GM23338 (cell line): ENCODE measurements around the gene CGA. TPM values are rescaled to one million over a fixed set of nuclear protein-coding genes. Genes with fewer than 3 reads are reported as not detected.

Experiments
- ATAC-seq: fragments of 200-7000 bp; cut with Tn5 transposase; 3 replicates; pipeline ENCODE4 v1.9.1; 2020
- DNase-seq: peaks from one replicate; pipeline ENCODE4 v3.0.0-alpha.2; 2015; ENCODE audit warnings: low spot score
- H2AFZ ChIP-seq: fragments of 200-600 bp; sonication (generic); 2 replicates; pipeline ENCODE4 v1.8.0; 2016; ENCODE audit warnings: antibody characterized with exemption, mild to moderate bottlenecking, moderate library complexity
- H3F3A ChIP-seq: fragments of 200-600 bp; sonication (generic); replicated peaks from 2 replicates; pipeline ENCODE4 v1.8.0; 2017; ENCODE audit warnings: antibody characterized with exemption, mixed run types, low read depth
- H3K27ac ChIP-seq: fragments of 200-600 bp; sonication (generic); 2 replicates; pipeline ENCODE4 v1.6.1; 2016; ENCODE audit warnings: low read depth
- H3K27me3 ChIP-seq: fragments of 200-600 bp; sonication (generic); 2 replicates; pipeline ENCODE4 v1.8.0; 2016; ENCODE audit warnings: mild to moderate bottlenecking, mixed run types, moderate library complexity; ENCODE audit not compliant: insufficient read depth
- H3K36me3 ChIP-seq: fragments of 200-600 bp; sonication (generic); 2 replicates; pipeline ENCODE4 v1.8.0; 2016; ENCODE audit warnings: mild to moderate bottlenecking; ENCODE audit not compliant: insufficient read depth
- H3K4me1 ChIP-seq: fragments of 200-600 bp; sonication (generic); 2 replicates; pipeline ENCODE4 v1.8.0; 2016; ENCODE audit warnings: mild to moderate bottlenecking, moderate library complexity; ENCODE audit not compliant: insufficient read depth
- H3K4me2 ChIP-seq: fragments of 200-600 bp; sonication (generic); 2 replicates; pipeline ENCODE4 v1.7.1; 2017; ENCODE audit warnings: mixed run types
- H3K4me3 ChIP-seq: fragments of 200-600 bp; sonication (generic); 2 replicates; pipeline ENCODE4 v1.6.1; 2016; ENCODE audit warnings: mixed run types
- H3K79me2 ChIP-seq: fragments of 200-600 bp; sonication (generic); replicated peaks from 2 replicates; pipeline ENCODE4 v1.8.0; 2017; ENCODE audit warnings: mild to moderate bottlenecking; ENCODE audit not compliant: insufficient read depth
- H3K9me2 ChIP-seq: fragments of 200-600 bp; sonication (generic); 2 replicates; pipeline ENCODE4 v1.8.0; 2017; ENCODE audit not compliant: insufficient read depth
- H4K20me1 ChIP-seq: fragments of 200-600 bp; sonication (generic); replicated peaks from 2 replicates; pipeline ENCODE4 v1.8.0; 2017; ENCODE audit warnings: mild to moderate bottlenecking; ENCODE audit not compliant: insufficient read depth
- H3K27ac Mint-ChIP-seq: 2 replicates; pipeline ENCODE4 v1.8.0; 2020; ENCODE audit warnings: inconsistent platforms, mild to moderate bottlenecking, moderate library complexity, mixed read lengths
- H3K27me3 Mint-ChIP-seq: 3 replicates; pipeline ENCODE4 v1.8.0; 2022; ENCODE audit warnings: low read depth, mild to moderate bottlenecking, moderate library complexity, mixed read lengths, inconsistent platforms; ENCODE audit not compliant: insufficient read depth, poor library complexity
- H3K36me3 Mint-ChIP-seq: 3 replicates; pipeline ENCODE4 v1.8.0; 2021; ENCODE audit warnings: low read depth, mild to moderate bottlenecking, inconsistent platforms, moderate library complexity, mixed read lengths
- H3K4me1 Mint-ChIP-seq: 3 replicates; pipeline ENCODE4 v1.8.0; 2020; ENCODE audit warnings: mild to moderate bottlenecking, inconsistent platforms, mixed read lengths
- H3K4me3 Mint-ChIP-seq: 3 replicates; pipeline ENCODE4 v1.8.0; 2021; ENCODE audit warnings: moderate library complexity, mild to moderate bottlenecking, inconsistent platforms, mixed read lengths
- H3K9me3 Mint-ChIP-seq: 3 replicates; pipeline ENCODE4 v1.8.0; 2020; ENCODE audit warnings: moderate library complexity, mild to moderate bottlenecking, inconsistent platforms, mixed read lengths
- CREB1 ChIP-seq: fragments of 250-450 bp; sonication (Bioruptor Pico); IDR thresholded peaks from 2 replicates; pipeline ENCODE4 v1.5.0; 2020; ENCODE audit warnings: low read depth, mild to moderate bottlenecking, moderate library complexity
- ETS1 ChIP-seq: IDR thresholded peaks from 2 replicates; pipeline ENCODE4 v1.6.1; 2016; ENCODE audit warnings: antibody characterized with exemption
- EZH2 ChIP-seq: fragments of 200-600 bp; sonication (generic); IDR thresholded peaks from one replicate; pipeline ENCODE4 v1.8.0; 2017; ENCODE audit warnings: antibody characterized with exemption, mild to moderate bottlenecking, low read depth; ENCODE audit not compliant: unreplicated experiment
- EZH2phosphoT487 ChIP-seq: fragments of 200-600 bp; sonication (generic); IDR thresholded peaks from one replicate; pipeline ENCODE4 v1.8.1; 2018; ENCODE audit warnings: antibody characterized with exemption; ENCODE audit not compliant: unreplicated experiment
- JUNB ChIP-seq: IDR thresholded peaks from one replicate; pipeline ENCODE4 v1.6.1; 2016; ENCODE audit warnings: antibody characterized with exemption; ENCODE audit not compliant: unreplicated experiment
- NANOG ChIP-seq: IDR thresholded peaks from 2 replicates; pipeline ENCODE4 v1.6.1; 2016; ENCODE audit warnings: antibody characterized with exemption, borderline replicate concordance
- POLR2AphosphoS5 ChIP-seq: IDR thresholded peaks from 2 replicates; pipeline ENCODE4 v1.6.1; 2016; ENCODE audit warnings: antibody characterized with exemption, low read depth
- STAT1 ChIP-seq: IDR thresholded peaks from one replicate; pipeline ENCODE4 v1.6.1; 2016; ENCODE audit warnings: antibody characterized with exemption; ENCODE audit not compliant: unreplicated experiment
- ZNF114 ChIP-seq: fragments of 250-450 bp; sonication (Bioruptor Pico); IDR thresholded peaks from 2 replicates; pipeline ENCODE4 v1.5.0; 2020; ENCODE audit warnings: mild to moderate bottlenecking, moderate library complexity
- ZNF331 ChIP-seq: fragments of 250-450 bp; sonication (Bioruptor Pico); IDR thresholded peaks from 2 replicates; pipeline ENCODE4 v1.5.0; 2020; ENCODE audit warnings: low read depth, mild to moderate bottlenecking, moderate library complexity
- polyA plus RNA-seq: library from polyadenylated mRNA; unstranded; fragments of >200 nt; fragmentation: Nextera tagmentation; extraction: Ambion mirVana; gene quantifications from 2 replicates; pipeline ENCODE4 v1.2.1, GENCODE V29; 2016
- total RNA-seq: library from RNA; depleted of rRNA; stranded (reverse); fragments of >200 nt; shearing (Covaris generic); gene quantifications from 2 replicates; pipeline ENCODE4 v1.2.3, GENCODE V29; 2014
- TF ChIP-seq, protein P1 (sequence below): fragments of 250-450 bp; sonication (Bioruptor Pico); IDR thresholded peaks from 2 replicates; pipeline ENCODE4 v1.5.0; 2020; ENCODE audit warnings: mild to moderate bottlenecking, moderate library complexity
- TF ChIP-seq, protein P2 (sequence below), 2 experiments: fragments of 200-600 bp in 1 of 2; sonication (generic) in 1 of 2; conservative IDR thresholded peaks; 2 replicates each; pipeline versions ENCODE4 v1.5.1 to v1.6.1; 2016 to 2017; ENCODE audit warnings: antibody characterized with exemption in 2 of 2, low read depth in 2 of 2, mild to moderate bottlenecking in 2 of 2, moderate library complexity in 1 of 2
- TF ChIP-seq, protein P3 (sequence below): IDR thresholded peaks from one replicate; pipeline ENCODE4 v1.6.1; 2018; ENCODE audit warnings: antibody characterized with exemption; ENCODE audit not compliant: unreplicated experiment

Gene CGA
- total and polyA plus RNA-seq, 2 experiments from 2014 or later = not detected

DNA sequence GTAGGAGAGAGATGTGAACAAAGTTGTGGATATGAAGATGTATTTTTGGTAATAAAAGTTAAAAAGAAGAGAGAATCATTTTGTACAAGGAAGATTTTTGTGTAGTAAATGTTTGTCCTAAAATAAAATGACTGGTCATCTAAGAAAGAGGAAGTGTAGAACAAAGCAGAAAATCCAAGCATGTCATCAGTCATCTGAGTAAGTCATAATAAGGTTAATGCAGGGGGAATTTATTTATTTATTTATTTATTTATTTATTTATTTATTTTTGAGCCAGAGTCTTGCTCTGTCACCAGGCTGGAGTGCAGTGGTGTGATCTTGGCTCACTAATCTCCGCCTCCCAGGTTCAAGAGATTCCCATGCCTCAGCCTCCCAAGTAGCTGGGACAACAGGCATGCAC is 15.7 kb upstream of the CGA start:
- peaks cover 12% of the 10 kb centered on the region for H3K4me1 ChIP-seq
- ATAC-seq (no peak), DNase-seq (no peak)
- Mint-ChIP-seq H3K36me3 (no peaks in the 10 kb centered on the region), H3K9me3 (no peaks in the 10 kb centered on the region), H3K4me1 (peaks cover 15% of the 10 kb centered on the region), H3K27ac (no peak overlapping the region), H3K27me3 (no peaks in the 10 kb centered on the region), H3K4me3 (no peak overlapping the region)
- H3F3A ChIP-seq = no peaks in the 10 kb centered on the region
- no peak overlapping the region for H3K27ac ChIP-seq
- no peak overlapping the region for H2AFZ ChIP-seq
- H3K27me3 ChIP-seq = no peaks in the 10 kb centered on the region
- H3K36me3 ChIP-seq = no peaks in the 10 kb centered on the region
- no peak overlapping the region for H3K4me3 ChIP-seq
- H3K79me2 ChIP-seq = no peaks in the 10 kb centered on the region
- H3K4me2 ChIP-seq = no peak overlapping the region
- H3K9me2 ChIP-seq = no peaks in the 10 kb centered on the region
- TF ChIP-seq STAT1 (no peak), ZNF114 (CRISPR knock-in tag) (no peak), POLR2AphosphoS5 (no peak), ETS1 (no peak), NANOG (no peak), JUNB (no peak), ZNF331 (CRISPR knock-in tag) (no peak), EZH2 (no peak), EZH2phosphoT487 (no peak), CREB1 (CRISPR knock-in tag) (no peak)
- TF ChIP-seq, protein P1, sequence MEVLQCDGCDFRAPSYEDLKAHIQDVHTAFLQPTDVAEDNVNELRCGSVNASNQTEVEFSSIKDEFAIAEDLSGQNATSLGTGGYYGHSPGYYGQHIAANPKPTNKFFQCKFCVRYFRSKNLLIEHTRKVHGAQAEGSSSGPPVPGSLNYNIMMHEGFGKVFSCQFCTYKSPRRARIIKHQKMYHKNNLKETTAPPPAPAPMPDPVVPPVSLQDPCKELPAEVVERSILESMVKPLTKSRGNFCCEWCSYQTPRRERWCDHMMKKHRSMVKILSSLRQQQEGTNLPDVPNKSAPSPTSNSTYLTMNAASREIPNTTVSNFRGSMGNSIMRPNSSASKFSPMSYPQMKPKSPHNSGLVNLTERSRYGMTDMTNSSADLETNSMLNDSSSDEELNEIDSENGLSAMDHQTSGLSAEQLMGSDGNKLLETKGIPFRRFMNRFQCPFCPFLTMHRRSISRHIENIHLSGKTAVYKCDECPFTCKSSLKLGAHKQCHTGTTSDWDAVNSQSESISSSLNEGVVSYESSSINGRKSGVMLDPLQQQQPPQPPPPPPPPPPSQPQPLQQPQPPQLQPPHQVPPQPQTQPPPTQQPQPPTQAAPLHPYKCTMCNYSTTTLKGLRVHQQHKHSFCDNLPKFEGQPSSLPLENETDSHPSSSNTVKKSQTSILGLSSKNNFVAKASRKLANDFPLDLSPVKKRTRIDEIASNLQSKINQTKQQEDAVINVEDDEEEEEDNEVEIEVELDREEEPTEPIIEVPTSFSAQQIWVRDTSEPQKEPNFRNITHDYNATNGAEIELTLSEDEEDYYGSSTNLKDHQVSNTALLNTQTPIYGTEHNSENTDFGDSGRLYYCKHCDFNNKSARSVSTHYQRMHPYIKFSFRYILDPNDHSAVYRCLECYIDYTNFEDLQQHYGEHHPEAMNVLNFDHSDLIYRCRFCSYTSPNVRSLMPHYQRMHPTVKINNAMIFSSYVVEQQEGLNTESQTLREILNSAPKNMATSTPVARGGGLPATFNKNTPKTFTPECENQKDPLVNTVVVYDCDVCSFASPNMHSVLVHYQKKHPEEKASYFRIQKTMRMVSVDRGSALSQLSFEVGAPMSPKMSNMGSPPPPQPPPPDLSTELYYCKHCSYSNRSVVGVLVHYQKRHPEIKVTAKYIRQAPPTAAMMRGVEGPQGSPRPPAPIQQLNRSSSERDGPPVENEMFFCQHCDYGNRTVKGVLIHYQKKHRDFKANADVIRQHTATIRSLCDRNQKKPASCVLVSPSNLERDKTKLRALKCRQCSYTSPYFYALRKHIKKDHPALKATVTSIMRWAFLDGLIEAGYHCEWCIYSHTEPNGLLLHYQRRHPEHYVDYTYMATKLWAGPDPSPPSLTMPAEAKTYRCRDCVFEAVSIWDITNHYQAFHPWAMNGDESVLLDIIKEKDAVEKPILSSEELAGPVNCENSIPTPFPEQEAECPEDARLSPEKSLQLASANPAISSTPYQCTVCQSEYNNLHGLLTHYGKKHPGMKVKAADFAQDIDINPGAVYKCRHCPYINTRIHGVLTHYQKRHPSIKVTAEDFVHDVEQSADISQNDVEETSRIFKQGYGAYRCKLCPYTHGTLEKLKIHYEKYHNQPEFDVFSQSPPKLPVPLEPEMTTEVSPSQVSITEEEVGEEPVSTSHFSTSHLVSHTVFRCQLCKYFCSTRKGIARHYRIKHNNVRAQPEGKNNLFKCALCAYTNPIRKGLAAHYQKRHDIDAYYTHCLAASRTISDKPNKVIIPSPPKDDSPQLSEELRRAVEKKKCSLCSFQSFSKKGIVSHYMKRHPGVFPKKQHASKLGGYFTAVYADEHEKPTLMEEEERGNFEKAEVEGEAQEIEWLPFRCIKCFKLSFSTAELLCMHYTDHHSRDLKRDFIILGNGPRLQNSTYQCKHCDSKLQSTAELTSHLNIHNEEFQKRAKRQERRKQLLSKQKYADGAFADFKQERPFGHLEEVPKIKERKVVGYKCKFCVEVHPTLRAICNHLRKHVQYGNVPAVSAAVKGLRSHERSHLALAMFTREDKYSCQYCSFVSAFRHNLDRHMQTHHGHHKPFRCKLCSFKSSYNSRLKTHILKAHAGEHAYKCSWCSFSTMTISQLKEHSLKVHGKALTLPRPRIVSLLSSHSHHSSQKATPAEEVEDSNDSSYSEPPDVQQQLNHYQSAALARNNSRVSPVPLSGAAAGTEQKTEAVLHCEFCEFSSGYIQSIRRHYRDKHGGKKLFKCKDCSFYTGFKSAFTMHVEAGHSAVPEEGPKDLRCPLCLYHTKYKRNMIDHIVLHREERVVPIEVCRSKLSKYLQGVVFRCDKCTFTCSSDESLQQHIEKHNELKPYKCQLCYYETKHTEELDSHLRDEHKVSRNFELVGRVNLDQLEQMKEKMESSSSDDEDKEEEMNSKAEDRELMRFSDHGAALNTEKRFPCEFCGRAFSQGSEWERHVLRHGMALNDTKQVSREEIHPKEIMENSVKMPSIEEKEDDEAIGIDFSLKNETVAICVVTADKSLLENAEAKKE (CRISPR knock-in tag) = no peak
- TF ChIP-seq, protein P2, sequence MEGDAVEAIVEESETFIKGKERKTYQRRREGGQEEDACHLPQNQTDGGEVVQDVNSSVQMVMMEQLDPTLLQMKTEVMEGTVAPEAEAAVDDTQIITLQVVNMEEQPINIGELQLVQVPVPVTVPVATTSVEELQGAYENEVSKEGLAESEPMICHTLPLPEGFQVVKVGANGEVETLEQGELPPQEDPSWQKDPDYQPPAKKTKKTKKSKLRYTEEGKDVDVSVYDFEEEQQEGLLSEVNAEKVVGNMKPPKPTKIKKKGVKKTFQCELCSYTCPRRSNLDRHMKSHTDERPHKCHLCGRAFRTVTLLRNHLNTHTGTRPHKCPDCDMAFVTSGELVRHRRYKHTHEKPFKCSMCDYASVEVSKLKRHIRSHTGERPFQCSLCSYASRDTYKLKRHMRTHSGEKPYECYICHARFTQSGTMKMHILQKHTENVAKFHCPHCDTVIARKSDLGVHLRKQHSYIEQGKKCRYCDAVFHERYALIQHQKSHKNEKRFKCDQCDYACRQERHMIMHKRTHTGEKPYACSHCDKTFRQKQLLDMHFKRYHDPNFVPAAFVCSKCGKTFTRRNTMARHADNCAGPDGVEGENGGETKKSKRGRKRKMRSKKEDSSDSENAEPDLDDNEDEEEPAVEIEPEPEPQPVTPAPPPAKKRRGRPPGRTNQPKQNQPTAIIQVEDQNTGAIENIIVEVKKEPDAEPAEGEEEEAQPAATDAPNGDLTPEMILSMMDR (conservative IDR thresholded peaks at IDR 0.05; ENCODE audit: low read depth in 2 of 2) = no peak
- TF ChIP-seq, protein P3, sequence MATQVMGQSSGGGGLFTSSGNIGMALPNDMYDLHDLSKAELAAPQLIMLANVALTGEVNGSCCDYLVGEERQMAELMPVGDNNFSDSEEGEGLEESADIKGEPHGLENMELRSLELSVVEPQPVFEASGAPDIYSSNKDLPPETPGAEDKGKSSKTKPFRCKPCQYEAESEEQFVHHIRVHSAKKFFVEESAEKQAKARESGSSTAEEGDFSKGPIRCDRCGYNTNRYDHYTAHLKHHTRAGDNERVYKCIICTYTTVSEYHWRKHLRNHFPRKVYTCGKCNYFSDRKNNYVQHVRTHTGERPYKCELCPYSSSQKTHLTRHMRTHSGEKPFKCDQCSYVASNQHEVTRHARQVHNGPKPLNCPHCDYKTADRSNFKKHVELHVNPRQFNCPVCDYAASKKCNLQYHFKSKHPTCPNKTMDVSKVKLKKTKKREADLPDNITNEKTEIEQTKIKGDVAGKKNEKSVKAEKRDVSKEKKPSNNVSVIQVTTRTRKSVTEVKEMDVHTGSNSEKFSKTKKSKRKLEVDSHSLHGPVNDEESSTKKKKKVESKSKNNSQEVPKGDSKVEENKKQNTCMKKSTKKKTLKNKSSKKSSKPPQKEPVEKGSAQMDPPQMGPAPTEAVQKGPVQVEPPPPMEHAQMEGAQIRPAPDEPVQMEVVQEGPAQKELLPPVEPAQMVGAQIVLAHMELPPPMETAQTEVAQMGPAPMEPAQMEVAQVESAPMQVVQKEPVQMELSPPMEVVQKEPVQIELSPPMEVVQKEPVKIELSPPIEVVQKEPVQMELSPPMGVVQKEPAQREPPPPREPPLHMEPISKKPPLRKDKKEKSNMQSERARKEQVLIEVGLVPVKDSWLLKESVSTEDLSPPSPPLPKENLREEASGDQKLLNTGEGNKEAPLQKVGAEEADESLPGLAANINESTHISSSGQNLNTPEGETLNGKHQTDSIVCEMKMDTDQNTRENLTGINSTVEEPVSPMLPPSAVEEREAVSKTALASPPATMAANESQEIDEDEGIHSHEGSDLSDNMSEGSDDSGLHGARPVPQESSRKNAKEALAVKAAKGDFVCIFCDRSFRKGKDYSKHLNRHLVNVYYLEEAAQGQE = no peak
- H4K20me1 ChIP-seq = no peaks in the 10 kb centered on the region
